ENCODE data around the gene ELAVL4.

Gene ELAVL4

DNA sequence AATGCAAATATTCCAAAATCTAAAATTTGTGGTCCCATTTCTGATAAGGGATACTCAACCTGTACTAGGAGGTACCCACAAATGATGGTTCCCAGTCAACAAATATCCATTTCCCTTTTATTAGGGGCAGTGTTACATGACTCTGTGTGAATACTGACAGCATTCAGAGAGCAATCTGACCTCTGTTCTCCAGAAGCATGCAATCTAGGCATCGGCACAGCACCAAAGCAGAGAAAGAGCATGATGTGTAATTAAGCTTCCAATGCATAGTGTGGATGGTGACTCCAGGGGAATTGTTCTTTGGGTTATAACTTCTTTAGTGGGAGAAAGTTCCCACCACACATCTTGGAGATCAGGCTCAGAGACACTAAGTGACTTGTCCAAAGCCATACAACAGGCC, 71.6 kb downstream of the ELAVL4 start:
- DNase-seq = no peak

DNA sequence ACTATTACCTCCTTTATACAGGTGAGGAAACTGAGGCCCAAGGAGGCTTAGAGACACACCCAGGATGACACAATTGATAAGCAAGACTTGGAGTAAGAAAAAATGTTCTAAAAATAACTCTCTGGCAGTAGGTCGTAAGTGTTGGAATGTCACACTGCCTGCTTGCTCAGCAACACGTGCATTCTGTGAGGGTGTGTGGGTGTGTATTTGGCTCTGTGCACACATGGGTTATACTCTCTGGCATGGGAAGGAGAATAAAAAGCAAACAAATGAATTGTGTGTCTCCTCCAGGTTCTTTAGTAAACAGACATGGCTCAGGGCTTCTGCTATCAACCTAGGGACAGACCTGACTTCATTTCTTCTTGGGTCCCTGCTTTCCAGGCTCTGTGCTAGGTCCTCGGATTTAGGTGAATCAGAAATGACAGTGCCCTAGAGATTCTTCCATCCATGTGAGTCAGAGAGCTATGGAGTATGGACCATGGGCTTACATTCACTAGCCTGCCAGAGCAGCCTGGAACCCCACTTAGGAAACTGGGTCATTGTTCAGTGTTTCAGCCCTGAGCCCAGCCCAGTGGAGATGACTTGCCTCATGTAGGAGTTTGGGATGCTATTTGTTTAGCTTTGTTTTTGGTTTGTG, 72.4 kb downstream of the ELAVL4 start:
- no peak for DNase-seq

DNA sequence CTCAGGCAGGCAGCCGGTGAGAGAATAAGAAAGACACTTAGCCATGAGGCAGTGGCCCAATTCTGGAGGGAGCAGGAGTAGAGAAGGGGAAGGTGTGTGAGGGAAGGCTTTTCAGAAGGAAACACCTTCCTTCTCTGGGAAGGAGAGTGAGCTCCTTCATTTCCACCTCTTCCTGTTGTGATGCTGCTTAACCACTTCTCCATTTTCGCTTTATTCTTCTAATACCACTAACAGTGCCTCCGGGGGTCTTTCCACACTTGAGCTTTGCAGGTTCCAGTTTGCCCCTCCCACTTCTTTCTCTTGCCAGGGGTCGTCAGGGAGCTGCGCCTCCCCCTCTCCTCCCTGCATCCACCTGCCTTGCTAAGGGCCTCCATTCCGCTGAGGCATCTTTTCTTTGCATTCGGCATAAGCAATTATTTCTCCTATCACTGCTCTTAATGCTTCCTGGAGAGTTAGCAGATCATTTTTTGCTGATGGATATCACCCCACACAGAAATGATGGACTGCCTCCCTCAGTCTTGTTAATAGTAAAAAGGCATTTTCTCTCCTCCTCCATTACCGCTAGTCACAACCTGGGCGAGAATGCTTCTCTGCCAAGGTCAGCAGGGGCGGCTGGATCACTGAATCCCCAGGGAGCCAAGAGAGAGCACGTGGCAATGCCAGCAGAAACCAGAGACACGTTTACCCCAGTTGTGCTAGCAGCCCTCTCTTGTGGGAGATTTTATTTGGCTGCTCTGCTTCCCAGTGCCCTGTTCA, 74.8 kb downstream of the ELAVL4 start:
- DNase-seq = peak; percentile 75

DNA sequence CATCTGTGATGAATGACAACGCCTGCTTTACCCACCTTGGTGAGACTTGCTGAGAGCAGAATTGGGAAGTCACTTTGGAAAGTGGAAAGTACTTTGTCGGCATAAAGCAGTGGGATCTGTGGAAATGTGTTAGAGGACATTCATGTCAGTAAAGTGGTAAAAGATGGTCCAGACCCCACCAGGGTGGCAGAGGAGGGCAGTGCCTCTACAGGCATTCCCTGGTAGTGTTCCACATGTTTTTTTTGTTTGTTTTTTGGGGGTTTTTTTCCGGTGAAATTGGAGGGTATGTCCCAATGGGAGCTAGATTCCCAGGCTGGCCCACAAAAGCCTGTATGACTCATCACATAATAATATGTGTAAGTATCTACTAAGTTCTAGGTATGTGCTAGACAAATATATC, 80.6 kb downstream of the ELAVL4 start:
- DNase-seq = no peak

DNA sequence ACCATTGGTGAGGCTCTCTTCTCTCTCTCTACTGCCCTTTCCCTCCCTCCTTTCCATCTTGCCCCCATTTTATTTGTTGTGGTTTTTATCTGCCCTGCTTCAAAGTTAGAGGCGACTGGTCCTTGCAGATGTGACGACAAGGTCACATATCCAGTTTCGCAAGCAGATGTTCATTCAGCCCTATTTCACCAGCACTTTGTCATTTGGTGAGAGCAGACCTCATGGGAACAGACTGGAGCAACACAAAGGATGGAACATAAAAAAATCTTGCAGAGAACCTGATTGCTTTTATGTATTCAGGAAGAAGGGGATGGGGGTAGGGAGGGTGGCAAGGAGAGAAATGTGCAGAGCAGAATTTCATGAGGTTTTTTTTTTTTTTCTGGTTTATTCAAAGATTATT, 84.3 kb downstream of the ELAVL4 start:
- DNase-seq = peak; percentile 89

DNA sequence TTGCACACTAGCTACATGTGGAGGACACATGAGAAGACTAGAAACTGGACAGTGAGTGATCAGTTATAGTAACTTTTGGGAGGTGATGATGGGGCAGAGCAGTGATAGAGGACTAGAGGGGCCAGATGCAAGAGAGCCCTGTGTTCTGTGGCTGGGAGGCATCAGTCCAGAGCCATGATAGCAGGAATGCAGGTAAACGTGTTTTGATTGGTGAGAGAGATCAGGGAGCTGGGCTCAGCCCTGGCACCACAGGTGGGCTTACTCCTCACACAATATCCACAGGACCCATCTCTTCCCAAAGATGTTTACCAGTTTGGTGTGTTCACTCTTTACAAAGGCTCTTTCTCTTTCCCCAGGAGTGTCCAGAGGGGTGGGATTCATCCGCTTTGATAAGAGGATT, 86.5 kb downstream of the ELAVL4 start:
- no peak for DNase-seq

DNA sequence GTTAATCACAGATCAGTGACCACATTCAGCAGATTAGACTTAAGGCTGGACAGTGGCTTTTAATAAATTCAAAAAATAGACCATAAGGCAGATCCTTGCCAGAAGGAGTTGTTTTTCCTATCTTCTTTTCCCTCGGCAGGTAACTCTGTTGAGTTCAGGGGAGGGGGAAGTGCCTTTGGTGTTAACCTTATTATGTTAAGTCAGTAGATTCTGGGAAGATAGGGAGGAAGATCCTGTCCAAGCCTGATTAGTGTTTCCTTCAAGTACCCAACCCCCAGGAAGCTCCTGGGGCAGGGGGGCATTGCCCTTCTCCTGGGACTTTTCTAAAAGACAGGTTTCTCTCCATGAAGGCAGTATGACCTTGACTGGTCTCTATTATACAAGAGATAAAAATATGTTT, 87.4 kb downstream of the ELAVL4 start:
- DNase-seq = no peak

DNA sequence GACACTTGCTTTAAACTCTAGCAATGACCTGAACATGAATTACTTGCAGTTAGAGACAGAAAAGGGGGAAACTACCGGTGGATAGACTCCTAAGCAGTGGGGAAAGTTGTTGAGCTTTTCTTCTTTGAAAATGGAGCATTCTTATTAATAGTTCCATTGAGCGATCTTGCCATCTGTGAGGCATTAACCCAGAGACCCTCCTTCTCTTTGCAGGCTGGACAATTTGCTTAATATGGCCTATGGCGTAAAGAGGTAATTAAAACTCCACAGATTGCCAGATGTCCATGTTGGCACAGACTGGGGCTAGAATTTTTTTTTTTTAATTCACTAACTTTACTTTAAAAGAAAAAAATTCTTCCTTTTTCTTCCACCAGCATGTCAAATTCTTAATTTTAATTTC, 88.5 kb downstream of the ELAVL4 start:
- DNase-seq = no peak

DNA sequence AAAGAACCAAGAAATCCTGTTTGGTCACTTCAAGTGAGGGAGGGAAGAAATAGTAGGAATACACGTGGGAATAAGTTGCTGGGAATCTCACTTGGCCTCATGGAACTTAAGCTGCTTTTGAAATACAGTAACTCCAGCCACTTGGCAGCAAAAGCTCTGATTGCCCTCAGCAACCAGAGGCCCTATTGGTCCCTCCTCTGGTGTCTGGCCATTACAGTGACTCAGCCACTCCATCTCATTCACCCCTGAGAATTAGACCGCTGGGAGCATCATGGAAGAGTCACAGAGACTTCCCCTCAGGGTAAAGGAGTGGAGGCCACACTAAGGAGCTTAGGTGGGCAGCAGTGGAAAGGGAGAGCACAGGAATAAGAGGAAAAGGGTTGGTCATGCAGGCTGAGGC, 99.6 kb downstream of the ELAVL4 start:
- no peak for DNase-seq

DNA sequence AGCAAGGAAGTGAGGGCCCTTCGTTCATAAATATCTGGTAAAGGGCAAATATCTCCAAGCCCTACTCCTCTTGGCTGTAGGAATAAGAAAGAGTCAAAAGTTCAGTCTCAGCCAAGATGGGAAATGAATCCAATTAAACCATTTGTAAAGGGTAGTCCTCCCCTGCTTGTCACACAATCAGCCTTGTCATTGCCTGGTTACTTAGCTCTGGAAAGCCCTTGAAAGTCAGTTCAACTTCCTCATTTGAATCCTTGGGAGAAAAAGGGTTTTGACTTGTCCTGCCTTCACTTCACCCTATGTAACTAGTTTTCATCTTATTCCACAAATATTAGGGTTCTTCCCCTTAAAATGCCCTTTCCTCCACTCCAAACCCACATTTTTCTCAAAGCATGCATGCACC, 100.0 kb downstream of the ELAVL4 start:
- DNase-seq = no peak

DNA sequence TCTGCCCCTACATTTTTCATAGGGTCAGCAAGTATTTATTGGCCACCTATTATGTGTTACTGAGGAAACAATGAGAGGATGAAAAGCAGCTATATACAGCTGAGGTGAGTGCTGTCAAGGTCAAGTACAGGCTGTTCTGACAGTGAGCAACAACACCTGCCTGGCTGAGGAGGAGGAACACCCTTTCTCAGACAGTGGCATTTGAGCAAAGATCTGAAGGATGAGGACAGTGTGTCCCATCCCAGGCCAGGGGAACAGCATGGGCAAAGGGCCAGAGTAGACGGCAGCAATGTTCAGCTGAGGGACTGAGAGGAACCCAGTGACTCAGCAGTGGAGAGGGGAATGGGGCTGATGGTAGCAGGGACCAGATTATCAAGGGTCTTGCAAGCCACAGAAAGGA, 101.0 kb downstream of the ELAVL4 start:
- no peak for DNase-seq

DNA sequence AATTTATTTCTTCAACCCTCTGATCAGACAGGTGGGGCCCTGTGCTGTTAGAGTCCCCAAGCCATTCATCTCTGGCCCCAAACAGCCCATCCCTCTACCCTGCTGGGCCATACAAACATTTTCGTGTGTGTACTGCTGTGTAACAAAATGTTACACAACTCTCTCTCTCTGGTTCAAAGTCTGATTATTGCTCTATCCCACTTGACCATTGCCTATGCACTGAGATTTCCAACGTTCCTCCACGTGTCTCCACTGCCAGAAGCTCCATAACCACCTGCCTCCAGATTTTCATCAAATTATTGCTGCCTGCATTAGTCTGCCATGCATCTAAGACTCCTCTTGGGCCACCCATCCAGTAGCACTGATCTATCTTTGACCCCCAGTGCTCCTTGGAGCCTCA, 104.8 kb downstream of the ELAVL4 start:
- DNase-seq = no peak

DNA sequence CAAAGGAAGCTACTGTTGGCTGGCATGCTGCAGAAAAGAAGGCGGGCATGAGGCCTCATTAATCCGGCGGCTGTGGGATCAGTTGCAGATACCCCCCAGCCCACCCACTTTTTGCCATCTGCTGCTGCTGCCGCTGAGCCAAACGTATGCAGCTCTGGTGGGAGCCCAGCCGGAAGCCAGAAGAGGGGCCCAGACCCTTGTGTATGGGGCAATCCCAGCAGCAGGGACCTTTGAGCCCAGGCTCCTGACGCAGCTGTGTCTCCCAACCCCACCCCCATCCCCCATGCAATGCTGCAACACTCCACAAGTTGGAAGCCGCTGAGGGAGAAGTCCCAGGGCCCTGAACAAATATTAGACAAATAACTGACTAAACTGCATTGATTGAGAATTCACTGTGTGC, 106.0 kb downstream of the ELAVL4 start:
- peak; percentile 81 for DNase-seq

DNA sequence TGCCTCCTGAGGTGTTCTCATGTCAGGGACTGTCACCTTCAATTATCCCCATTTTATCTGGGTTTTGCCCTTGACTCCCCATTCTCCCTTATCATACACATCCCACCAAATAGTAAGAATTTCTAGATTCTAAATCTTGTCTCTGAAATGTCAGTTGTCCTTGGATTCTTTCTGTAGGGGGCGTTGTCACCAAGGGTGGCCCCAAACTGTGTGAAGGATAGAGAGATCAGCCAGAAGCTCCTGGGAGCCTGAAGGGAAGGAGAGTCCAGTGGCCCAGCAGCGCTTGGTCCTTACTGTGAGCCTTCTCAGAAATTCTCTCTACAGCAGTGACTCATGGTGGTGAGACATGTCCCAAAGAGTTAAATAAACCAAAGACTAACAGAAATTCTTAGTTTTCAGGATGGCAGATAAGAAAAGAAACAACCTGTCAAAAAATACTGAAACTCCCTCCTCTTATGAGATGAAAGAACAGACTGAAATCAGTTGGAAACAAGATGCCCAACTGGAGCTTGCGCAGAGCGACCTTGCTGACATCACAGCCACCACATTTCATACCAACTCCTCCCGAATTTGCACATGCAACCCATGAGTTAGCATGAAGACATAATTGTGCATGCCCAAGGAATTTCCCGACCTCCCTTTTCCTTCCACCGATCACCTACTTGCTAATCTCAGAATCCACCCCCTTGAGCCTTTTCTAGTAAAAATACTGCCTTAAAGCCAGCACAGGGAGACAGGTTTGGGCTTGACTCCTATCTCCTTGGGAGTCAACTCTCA, 109.8 kb downstream of the ELAVL4 start:
- no peak for DNase-seq

DNA sequence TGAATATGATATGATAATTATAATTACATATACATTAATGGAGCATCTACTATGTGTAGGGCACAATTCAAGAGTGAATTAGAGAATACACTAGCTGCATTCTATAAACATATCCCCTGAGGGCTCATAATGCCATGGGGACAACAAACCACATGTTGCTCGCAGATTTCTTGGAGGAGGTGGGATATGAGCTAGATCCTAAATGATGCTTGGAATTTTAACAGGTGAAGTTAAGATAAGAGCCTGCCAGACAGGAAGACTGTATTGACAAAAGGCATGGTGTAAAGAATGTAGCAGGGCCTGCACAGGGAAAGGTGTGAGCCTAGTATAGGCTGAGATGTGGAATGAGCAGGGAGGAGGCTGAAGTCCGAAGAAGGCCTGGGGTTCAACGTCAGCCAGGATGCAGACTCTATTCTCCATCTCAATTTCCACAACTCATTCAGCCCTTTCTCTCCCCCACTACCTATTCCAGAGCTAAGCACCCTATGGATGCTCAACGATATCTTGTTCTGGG, 120.2 kb downstream of the ELAVL4 start:
- DNase-seq = no peak

DNA sequence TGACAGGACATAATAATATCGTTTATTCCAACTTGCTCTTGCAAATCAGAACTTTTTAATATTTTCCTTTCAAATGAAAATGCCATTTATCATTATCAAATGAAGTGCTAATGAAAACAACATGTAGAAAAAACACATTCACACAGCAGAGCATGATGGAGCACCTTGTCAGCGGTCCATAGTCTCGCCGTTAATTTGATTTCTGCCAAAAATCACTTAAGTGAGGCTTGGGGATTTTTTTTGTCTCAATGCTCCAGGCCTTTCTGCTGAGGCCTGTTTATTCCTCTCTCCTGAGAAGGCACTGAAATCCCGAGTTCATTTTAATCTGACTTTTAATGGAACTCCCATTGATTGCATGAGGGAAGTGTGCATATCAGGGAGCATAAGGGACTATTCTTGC, 122.5 kb downstream of the ELAVL4 start:
- no peak for DNase-seq

DNA sequence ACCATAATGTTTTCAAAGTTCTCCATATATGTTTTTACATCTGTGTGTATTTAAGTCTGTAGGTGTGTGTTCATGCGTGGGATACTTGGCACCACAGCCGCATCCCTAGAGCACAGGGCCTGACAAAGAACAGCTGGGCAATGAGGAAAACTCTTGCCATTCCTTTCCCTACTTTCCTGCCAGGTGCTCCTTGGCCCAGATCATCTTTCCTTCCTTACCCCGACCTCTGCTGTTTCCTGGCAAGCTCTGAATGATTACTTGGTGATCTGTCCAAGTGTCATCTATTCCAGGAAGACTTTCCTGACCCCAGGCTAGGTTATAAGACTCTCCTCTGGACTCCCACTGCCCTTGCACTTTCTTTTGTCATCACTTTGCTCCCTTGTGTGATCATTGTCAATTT, 123.6 kb downstream of the ELAVL4 start:
- DNase-seq = peak; percentile 37

DNA sequence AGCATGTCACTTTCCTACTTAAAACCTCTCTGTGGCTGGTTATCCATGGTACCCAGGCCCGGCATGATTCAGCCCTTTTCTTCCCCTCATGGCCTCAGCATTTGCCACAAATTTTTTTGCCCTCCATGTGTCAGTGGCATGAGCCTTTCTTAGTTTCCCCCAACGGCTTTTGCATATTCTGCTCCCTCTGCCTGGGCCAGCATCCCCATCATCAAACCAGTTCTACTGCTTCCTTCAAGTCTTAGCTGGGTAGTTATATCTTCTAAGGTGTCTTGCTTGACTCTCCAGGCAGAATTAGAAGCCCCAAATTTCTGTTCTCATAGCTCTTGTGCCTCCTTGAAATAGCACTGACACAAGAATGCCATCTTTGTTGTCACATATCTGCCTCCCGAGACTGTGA, 127.9 kb downstream of the ELAVL4 start:
- DNase-seq = no peak

DNA sequence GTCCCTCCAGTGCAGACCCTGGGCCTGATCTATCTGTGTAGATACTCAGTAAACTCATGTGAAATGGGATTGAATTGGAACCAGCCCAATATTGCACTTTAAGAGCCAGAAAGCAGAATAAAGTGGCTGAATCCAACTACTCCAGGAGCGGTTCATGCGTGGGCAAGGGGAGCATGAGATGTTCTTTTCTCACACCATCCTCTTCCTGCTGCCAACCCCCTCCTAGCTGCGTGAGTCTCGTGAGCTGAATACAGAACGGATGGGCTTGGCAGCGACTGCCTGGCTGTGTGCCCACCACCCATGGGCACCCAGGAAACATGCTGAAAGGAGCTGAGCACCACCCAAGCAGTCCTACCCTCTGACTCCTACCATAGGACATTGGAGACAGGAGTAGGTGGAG, 128.3 kb downstream of the ELAVL4 start:
- DNase-seq = no peak

DNA sequence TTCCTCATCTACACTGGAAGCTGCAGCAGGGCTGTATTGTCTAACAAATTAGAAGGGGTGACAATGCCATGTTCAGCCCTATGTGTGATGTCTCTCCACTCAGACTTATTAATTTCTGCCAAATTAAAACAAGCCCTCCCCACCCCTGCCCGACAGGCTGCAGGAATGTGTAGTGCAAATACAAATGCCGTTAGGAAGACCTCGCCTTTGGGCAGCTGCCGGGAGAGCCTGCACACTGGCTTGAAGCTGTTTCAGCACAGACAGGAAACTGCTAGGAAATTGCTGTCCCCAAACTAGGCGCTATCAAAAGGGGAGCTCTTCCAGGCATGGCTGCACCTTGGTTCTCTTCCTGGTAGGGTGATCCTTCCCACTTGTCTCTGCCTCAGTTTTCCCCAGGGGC, 135.2 kb downstream of the ELAVL4 start:
- DNase-seq = no peak

DNA sequence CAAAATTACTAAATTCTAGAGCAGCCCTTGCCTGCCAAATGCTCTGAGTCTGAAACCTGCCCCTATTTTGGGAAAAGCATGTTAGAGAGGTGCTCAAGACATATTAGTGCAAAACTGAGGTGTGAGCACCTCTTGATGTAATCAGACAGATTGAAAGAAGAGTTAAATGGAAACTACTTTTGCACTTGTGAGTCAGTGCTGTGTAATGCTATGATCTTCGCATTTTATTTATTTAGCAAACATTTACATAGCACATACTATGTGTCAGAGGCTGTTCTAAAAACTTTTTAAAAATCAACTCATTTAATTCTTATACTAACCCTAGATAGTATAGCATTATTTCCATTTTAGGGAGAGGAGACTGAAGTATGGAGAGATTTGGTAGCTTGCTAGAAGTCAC, 138.1 kb downstream of the ELAVL4 start:
- no peak for DNase-seq

DNA sequence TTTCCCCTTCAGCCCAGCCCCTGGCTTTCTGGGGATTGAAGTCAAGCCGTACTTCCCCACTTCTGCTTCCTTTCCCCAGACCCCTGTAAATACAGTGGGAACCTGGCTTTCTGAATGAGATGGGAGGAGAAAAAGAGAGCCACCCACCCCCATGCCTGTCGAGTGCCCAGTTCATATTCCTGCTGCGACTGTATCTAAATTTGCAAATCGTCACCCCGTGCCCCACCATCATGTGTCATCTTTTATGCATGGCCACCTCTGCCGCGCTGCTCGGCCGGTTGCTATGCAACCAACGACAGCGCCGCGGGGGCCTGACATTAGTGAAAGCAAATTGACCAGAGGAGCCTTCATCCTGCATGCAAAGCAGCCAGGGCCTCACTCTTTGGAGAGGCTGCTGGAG, 143.0 kb downstream of the ELAVL4 start:
- peak; percentile 17 for DNase-seq

DNA sequence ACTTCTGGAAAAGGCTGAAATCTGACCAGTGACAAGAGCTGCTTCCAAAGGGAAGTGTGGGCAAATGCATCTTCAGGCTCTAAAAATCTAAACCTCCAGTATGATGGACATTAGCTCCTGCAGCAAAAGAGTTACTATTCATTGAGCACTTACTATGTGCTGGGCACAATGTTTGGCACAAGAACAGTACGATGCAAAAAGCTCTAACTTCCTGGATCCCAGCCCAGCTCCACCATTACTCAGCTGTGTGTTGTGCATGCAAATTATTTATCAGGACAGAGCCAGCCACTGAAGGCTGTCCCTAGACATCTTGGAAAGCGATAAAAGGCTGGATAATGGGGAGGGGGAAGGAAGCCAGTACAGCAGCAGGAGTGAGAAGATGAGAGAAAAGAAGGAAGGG, 143.5 kb downstream of the ELAVL4 start:
- no peak for DNase-seq

All from NCI-H2171 (cell line).